ENCODE data around the gene OAS2. TPM values are rescaled to one million over a fixed set of nuclear protein-coding genes. Genes with fewer than 3 reads are reported as not detected.

The OAS2 gene
- total RNA-seq, 1 donor from 2014 or later = 4.8 TPM

- Histone ChIP-seq H3K9me3 (replicated peaks) (no peaks in the 10 kb centered on the region), H3K4me3 (no peak overlapping the region), H3K27ac (replicated peaks) (no peak overlapping the region), H3K4me1 (peaks cover 43% of the 10 kb centered on the region), H3K27me3 (ENCODE audit: low read depth) (no peaks in the 10 kb centered on the region), H3K36me3 (peaks cover 6% of the 10 kb centered on the region)
- intact Hi-C loops (cut with micrococcal nuclease) = no loop called here
- DNase-seq = no peak
- no peak for TF ChIP-seq CTCF (IDR thresholded peaks at IDR 0.05; ENCODE audit: borderline replicate concordance)
Measured at GRCh38 chr12:112974904-112975303, 3.4 kb upstream of the OAS2 start.

- Histone ChIP-seq H3K4me1 (peaks cover 31% of the 10 kb centered on the region), H3K4me3 (no peak overlapping the region), H3K36me3 (no peaks in the 10 kb centered on the region), H3K27ac (replicated peaks) (peak overlapping the region; percentile 92), H3K27me3 (ENCODE audit: low read depth) (no peaks in the 10 kb centered on the region), H3K9me3 (replicated peaks) (peaks cover 15% of the 10 kb centered on the region)
- no peak for TF ChIP-seq CTCF (IDR thresholded peaks at IDR 0.05; ENCODE audit: borderline replicate concordance)
- DNase-seq = no peak
- intact Hi-C loops (cut with micrococcal nuclease) = no loop called here
Measured at GRCh38 chr12:112977139-112977538, 1.2 kb upstream of the OAS2 start.

GRCh38 chr12:112977641-112978040, 678 bp upstream of the OAS2 start:
- no peak for TF ChIP-seq CTCF (IDR thresholded peaks at IDR 0.05; ENCODE audit: borderline replicate concordance)
- peak; percentile 27 for DNase-seq
- H3K36me3 ChIP-seq = no peaks in the 10 kb centered on the region
- peaks cover 31% of the 10 kb centered on the region for H3K4me1 ChIP-seq
- intact Hi-C loops (cut with micrococcal nuclease) = no loop called here
- H3K4me3 ChIP-seq = peak overlapping the region; percentile 69
- H3K9me3 ChIP-seq (replicated peaks) = peaks cover 20% of the 10 kb centered on the region
- H3K27me3 ChIP-seq (ENCODE audit: low read depth) = no peaks in the 10 kb centered on the region
- H3K27ac ChIP-seq (replicated peaks) = peak overlapping the region; percentile 92

DNA sequence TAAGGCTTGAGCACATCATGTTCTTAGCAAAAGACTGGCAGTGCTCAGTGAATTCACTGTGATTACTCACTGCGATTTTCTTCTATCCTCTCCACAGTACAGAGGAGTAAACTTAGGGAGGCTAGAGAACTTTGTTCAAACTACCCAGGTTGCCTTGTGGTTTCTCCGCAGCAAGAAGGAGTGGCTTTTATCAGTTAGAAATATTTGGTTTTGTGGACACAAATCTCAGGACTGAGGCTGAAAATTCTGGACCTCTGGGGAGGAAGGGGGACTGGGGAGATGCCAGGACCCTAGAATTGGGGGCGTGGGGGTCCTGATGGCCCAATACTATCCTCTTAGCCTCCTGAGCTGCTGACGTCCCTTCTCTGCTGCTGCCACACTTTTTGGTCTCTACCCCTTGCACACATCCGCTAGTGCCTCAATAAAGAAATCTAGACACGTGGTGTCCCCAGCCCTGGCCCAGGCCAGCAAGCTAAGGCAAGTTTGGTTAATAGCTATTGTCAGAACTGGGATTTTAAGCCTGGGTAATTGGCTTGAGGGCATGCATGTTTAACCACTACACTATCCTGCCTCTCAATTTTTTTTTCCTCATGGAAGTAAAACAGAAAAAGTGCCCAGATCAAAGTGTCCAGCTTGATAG, 842 bp downstream of the OAS2 start:
- no peak for DNase-seq
- peaks cover 25% of the 10 kb centered on the region for H3K4me1 ChIP-seq
- no peaks in the 10 kb centered on the region for H3K36me3 ChIP-seq
- H3K4me3 ChIP-seq = peak overlapping the region; percentile 69
- TF ChIP-seq CTCF (IDR thresholded peaks at IDR 0.05; ENCODE audit: borderline replicate concordance) = no peak
- no peaks in the 10 kb centered on the region for H3K27me3 ChIP-seq (ENCODE audit: low read depth)
- peaks cover 28% of the 10 kb centered on the region for H3K9me3 ChIP-seq (replicated peaks)
- intact Hi-C loops (cut with micrococcal nuclease) = no loop called here
- peak overlapping the region; percentile 92 for H3K27ac ChIP-seq (replicated peaks)

DNA sequence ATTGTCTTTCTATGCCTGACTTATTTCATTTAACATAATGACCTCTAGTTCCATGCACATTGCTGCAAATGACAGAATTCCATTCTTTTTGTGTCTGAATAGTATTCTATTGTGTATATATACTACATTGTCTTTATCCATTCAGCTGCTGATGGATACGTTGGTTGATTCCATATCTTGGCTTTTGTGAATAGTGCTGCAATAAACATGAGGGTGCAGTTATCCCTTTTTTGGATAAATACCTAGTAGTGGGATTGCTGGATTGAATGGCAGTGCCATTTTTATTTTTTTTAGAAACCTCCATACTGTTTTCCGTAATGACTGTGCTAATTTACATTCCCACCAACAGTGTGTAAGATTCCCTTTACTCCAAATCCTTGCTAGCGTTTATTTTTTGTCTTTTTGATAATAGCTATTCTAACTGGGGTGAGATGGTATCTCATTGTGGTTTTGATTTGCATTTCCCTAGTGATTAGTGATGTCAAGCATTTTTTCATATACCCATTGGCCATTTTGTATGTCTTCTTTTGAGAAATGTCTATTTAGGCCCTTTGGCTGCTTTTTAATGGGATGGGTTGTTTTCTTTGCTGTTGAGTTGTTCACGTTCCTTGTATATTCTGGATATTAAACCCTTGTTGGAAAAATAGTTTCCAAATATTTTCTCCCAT, 2.3 kb downstream of the OAS2 start:
- intact Hi-C loops (cut with micrococcal nuclease) = no loop called here
- peaks cover 39% of the 10 kb centered on the region for H3K9me3 ChIP-seq (replicated peaks)

More for the DNA sequence above, 2.3 kb downstream of the OAS2 start:
- Histone ChIP-seq H3K36me3 (no peaks in the 10 kb centered on the region), H3K4me1 (peaks cover 25% of the 10 kb centered on the region), H3K27me3 (ENCODE audit: low read depth) (no peaks in the 10 kb centered on the region), H3K27ac (replicated peaks) (no peak overlapping the region), H3K4me3 (peak overlapping the region; percentile 69)
- no peak for DNase-seq
- no peak for TF ChIP-seq CTCF (IDR thresholded peaks at IDR 0.05; ENCODE audit: borderline replicate concordance)

Data from left ventricle myocardium inferior (tissue), 1 donor.